ENCODE data around the gene GRM8.
"Not testable (repeated sequence)": the region's sequence is repeated elsewhere in the genome, so short reads cannot be mapped to it uniquely, and the experiment has no call there.

The GRM8 gene

GRCh38 chr7:126727930-126728391, 524.8 kb downstream of the GRM8 start:
- no peak for DNase-seq (ENCODE audit: low read depth in 2 of 2)

GRCh38 chr7:126723966-126724544, 528.7 kb downstream of the GRM8 start:
- no peak for DNase-seq (ENCODE audit: low read depth in 2 of 2)

- no peak for DNase-seq (ENCODE audit: low read depth in 2 of 2)
Measured at GRCh38 chr7:126720232-126720631, 532.5 kb downstream of the GRM8 start.

- DNase-seq (ENCODE audit: low read depth in 2 of 2) = no peak
Measured at GRCh38 chr7:126718419-126718818, 534.3 kb downstream of the GRM8 start.

- DNase-seq (ENCODE audit: low read depth in 2 of 2) = no peak
Measured at GRCh38 chr7:126716321-126716720, 536.4 kb downstream of the GRM8 start.

GRCh38 chr7:126715076-126715475, 537.7 kb downstream of the GRM8 start:
- no peak for DNase-seq (ENCODE audit: low read depth in 2 of 2)

GRCh38 chr7:126702242-126703016, 550.3 kb downstream of the GRM8 start:
- DNase-seq (ENCODE audit: low read depth in 2 of 2) = no peak

- DNase-seq (ENCODE audit: low read depth in 2 of 2) = peak; percentile 12 to 19
Measured at GRCh38 chr7:126700807-126701604, 551.7 kb downstream of the GRM8 start.

GRCh38 chr7:126699707-126700106, 553.0 kb downstream of the GRM8 start:
- DNase-seq (ENCODE audit: low read depth in 2 of 2) = no peak

- no peak for DNase-seq (ENCODE audit: low read depth in 2 of 2)
Measured at GRCh38 chr7:126698909-126699308, 553.8 kb downstream of the GRM8 start.

GRCh38 chr7:126698446-126698845, 554.3 kb downstream of the GRM8 start:
- no peak for DNase-seq (ENCODE audit: low read depth in 2 of 2)

- DNase-seq (ENCODE audit: low read depth in 2 of 2) = no peak
Measured at GRCh38 chr7:126696256-126697038, 556.3 kb downstream of the GRM8 start.

- no peak for DNase-seq (ENCODE audit: low read depth in 2 of 2)
Measured at GRCh38 chr7:126690848-126691751, 561.6 kb downstream of the GRM8 start.

GRCh38 chr7:126690104-126690503, 562.6 kb downstream of the GRM8 start:
- no peak for DNase-seq (ENCODE audit: low read depth in 2 of 2)

GRCh38 chr7:126689037-126689436, 563.7 kb downstream of the GRM8 start:
- DNase-seq (ENCODE audit: low read depth in 2 of 2) = no peak

- DNase-seq (ENCODE audit: low read depth in 2 of 2) = no peak
Measured at GRCh38 chr7:126686474-126686873, 566.3 kb downstream of the GRM8 start.

GRCh38 chr7:126685596-126685995, 567.1 kb downstream of the GRM8 start:
- no peak for DNase-seq (ENCODE audit: low read depth in 2 of 2)

GRCh38 chr7:126685018-126685573, 567.6 kb downstream of the GRM8 start:
- no peak for DNase-seq (ENCODE audit: low read depth in 2 of 2)

- no peak for DNase-seq (ENCODE audit: low read depth in 2 of 2)
Measured at GRCh38 chr7:126682176-126682575, 570.6 kb downstream of the GRM8 start.

- DNase-seq (ENCODE audit: low read depth in 2 of 2) = not testable (repeated sequence)
Measured at GRCh38 chr7:126668762-126669161, 584.0 kb downstream of the GRM8 start.

All from stimulated activated CD4-positive, alpha-beta T cell treated with anti-CD3 and anti-CD28 coated beads, Interleukin-1b, Interleukin-23, amount 100 ng/mL, for 4 hours (primary cell).